Vagina (tissue), 2 donors: Measurements from ENCODE around the gene PLP2. TPM values are rescaled to one million over a fixed set of nuclear protein-coding genes. Genes with fewer than 3 reads are reported as not detected.

Source experiments
- DNase-seq, 2 donors: peaks; one replicate each; pipeline ENCODE4 v3.0.0-alpha.2; 2017; ENCODE audit errors: extremely low spot score in 2 of 2
- H3K27ac ChIP-seq: fragments of 200-600 bp; sonication (generic); one replicate; pipeline ENCODE4 v1.5.1; 2019
- H3K27me3 ChIP-seq: fragments of 200-600 bp; sonication (generic); one replicate; pipeline ENCODE4 v1.5.1; 2019
- H3K36me3 ChIP-seq, 2 donors: fragments of 200-600 bp; sonication (generic); one replicate each; pipeline ENCODE4 v1.5.1; 2017 to 2019
- H3K4me1 ChIP-seq: fragments of 200-600 bp; sonication (generic); one replicate; pipeline ENCODE4 v1.5.1; 2019
- H3K4me3 ChIP-seq, 2 donors: fragments of 200-600 bp; sonication (generic); 1 replicate in 1 of 2; 2 replicates in 1 of 2; pipeline ENCODE4 v1.5.1; 2016 to 2019
- H3K9me3 ChIP-seq: fragments of 200-600 bp; sonication (generic); one replicate; pipeline ENCODE4 v1.5.1; 2019
- CTCF ChIP-seq, 3 experiments: fragments of 450-650 bp in 2 of 3; fragments of 200-600 bp in 1 of 3; sonication (generic) in 1 of 3; IDR thresholded peaks; one replicate each; pipeline ENCODE4 v1.5.1; 2017 to 2019; ENCODE audit warnings: antibody characterized with exemption in 3 of 3, mild to moderate bottlenecking in 2 of 3, moderate library complexity in 2 of 3
- POLR2A ChIP-seq, 2 donors: fragments of 450-650 bp; IDR thresholded peaks; one replicate each; pipeline ENCODE4 v1.6.1; 2017; ENCODE audit warnings: antibody characterized with exemption in 2 of 2, mild to moderate bottlenecking in 2 of 2, moderate library complexity in 2 of 2
- POLR2AphosphoS5 ChIP-seq, 2 donors: sonication (generic); formaldehyde crosslinking; IDR thresholded peaks; one replicate each; pipeline ENCODE4 v1.9.0; 2017; ENCODE audit warnings: antibody characterized with exemption in 2 of 2, mild to moderate bottlenecking in 2 of 2, low read depth in 1 of 2; ENCODE audit not compliant: insufficient read depth in 1 of 2
- intact Hi-C: fragments of 100-400 bp; cut with DNase I; formaldehyde crosslinking; loops from one replicate; pipeline ENCODE4 v1.15.1; 2023
- total RNA-seq: library from RNA; depleted of rRNA; stranded (reverse); fragments of >200 nt; gene quantifications from one replicate; pipeline ENCODE4 v1.2.3, GENCODE V29; 2016

PLP2 gene
- total RNA-seq, 1 donor from 2014 or later, result 81.3 TPM

GRCh38 chrX:49177338-49177833 lies 5.7 kb downstream of the PLP2 start:
- H3K9me3 ChIP-seq, result no peaks in the 10 kb centered on the region
- H3K27me3 ChIP-seq, result no peaks in the 10 kb centered on the region
- peak overlapping the region; percentile 60 for H3K27ac ChIP-seq
- no peaks in the 10 kb centered on the region for H3K36me3 ChIP-seq
- DNase-seq, result no peak
- no peak overlapping the region for H3K4me3 ChIP-seq
- peaks cover 12% of the 10 kb centered on the region for H3K4me1 ChIP-seq
- TF ChIP-seq POLR2AphosphoS5 (IDR thresholded peaks at IDR 0.05; ENCODE audit: insufficient read depth in 1 of 2, low read depth in 1 of 2) (no peak), POLR2A (IDR thresholded peaks at IDR 0.05) (no peak), CTCF (IDR thresholded peaks at IDR 0.05) (no peak)
- intact Hi-C loops, result loop anchor here (10.0 kb wide), 1 partner anchor 103 kb away; the partner anchor contains the start of genes PRAF2 and WDR45

- H3K4me1 ChIP-seq, result peaks cover 9% of the 10 kb centered on the region
- peak in 1 of 2 donors; percentile 80 for DNase-seq
- no peaks in the 10 kb centered on the region for H3K27me3 ChIP-seq
- TF ChIP-seq POLR2A (IDR thresholded peaks at IDR 0.05) (no peak), POLR2AphosphoS5 (IDR thresholded peaks at IDR 0.05; ENCODE audit: insufficient read depth in 1 of 2, low read depth in 1 of 2) (peak in 1 of 2 donors; percentile 22)
- no peaks in the 10 kb centered on the region for H3K9me3 ChIP-seq
- H3K36me3 ChIP-seq, result no peaks in the 10 kb centered on the region
- intact Hi-C loops, result loop anchor here (10.0 kb wide), 1 partner anchor 103 kb away; the partner anchor contains the start of genes PRAF2 and WDR45
- peak overlapping the region; percentile 13 for H3K27ac ChIP-seq
- no peak overlapping the region for H3K4me3 ChIP-seq
These were observed 6.3 kb downstream of the PLP2 start for GRCh38 chrX:49177873-49178480.

GRCh38 chrX:49178537-49178936 lies 6.8 kb downstream of the PLP2 start:
- Histone ChIP-seq H3K4me1 (peaks cover 5% of the 10 kb centered on the region), H3K27ac (no peak overlapping the region), H3K27me3 (no peaks in the 10 kb centered on the region), H3K4me3 (no peak overlapping the region), H3K9me3 (no peaks in the 10 kb centered on the region), H3K36me3 (no peaks in the 10 kb centered on the region)
- no peak for TF ChIP-seq POLR2A (IDR thresholded peaks at IDR 0.05)
- no peak for TF ChIP-seq CTCF (IDR thresholded peaks at IDR 0.05)
- TF ChIP-seq POLR2AphosphoS5 (IDR thresholded peaks at IDR 0.05; ENCODE audit: insufficient read depth in 1 of 2, low read depth in 1 of 2), result no peak
- DNase-seq, result no peak
- intact Hi-C loops, result loop anchor here (10.0 kb wide), 1 partner anchor 104 kb away; the partner anchor contains the start of genes PRAF2 and WDR45

- Histone ChIP-seq H3K27me3 (no peaks in the 10 kb centered on the region), H3K9me3 (no peaks in the 10 kb centered on the region), H3K36me3 (no peaks in the 10 kb centered on the region), H3K4me1 (peaks cover 10% of the 10 kb centered on the region), H3K27ac (no peak overlapping the region), H3K4me3 (no peak overlapping the region)
- intact Hi-C loops, result loop anchor here (10.0 kb wide), 1 partner anchor 105 kb away; the partner anchor contains the start of genes PRAF2 and WDR45
- no peak for TF ChIP-seq POLR2AphosphoS5 (IDR thresholded peaks at IDR 0.05; ENCODE audit: insufficient read depth in 1 of 2, low read depth in 1 of 2)
- TF ChIP-seq CTCF (IDR thresholded peaks at IDR 0.05), result no peak
- TF ChIP-seq POLR2A (IDR thresholded peaks at IDR 0.05), result no peak
- no peak for DNase-seq
These were observed 7.7 kb downstream of the PLP2 start for GRCh38 chrX:49179358-49179757.

- Histone ChIP-seq H3K9me3 (no peaks in the 10 kb centered on the region), H3K27me3 (no peaks in the 10 kb centered on the region), H3K36me3 (no peaks in the 10 kb centered on the region), H3K27ac (peak overlapping the region; percentile 69), H3K4me3 (peak overlapping the region in 1 of 2 donors; percentile 23), H3K4me1 (peaks cover 17% of the 10 kb centered on the region)
- intact Hi-C loops, result no loop called here
- DNase-seq, result no peak
- TF ChIP-seq POLR2AphosphoS5 (IDR thresholded peaks at IDR 0.05; ENCODE audit: insufficient read depth in 1 of 2, low read depth in 1 of 2) (no peak), CTCF (IDR thresholded peaks at IDR 0.05) (no peak), POLR2A (IDR thresholded peaks at IDR 0.05) (no peak)
These were observed 12.1 kb downstream of the PLP2 start for GRCh38 chrX:49183701-49184281.
